Fibroblast of gingiva (primary cell): ENCODE results near the gene BACE2.
A peak's percentile ranks its signal among the peaks of the same experiment; 100 is the strongest.

Experiments used
- DNase-seq: peaks from one replicate; pipeline ENCODE4 v3.0.0-alpha.2; 2011; ENCODE audit warnings: low read depth

Gene BACE2

GRCh38 chr21:41215856-41216408, 48.0 kb downstream of the BACE2 start:
- DNase-seq, result no peak

GRCh38 chr21:41216486-41216885, 48.5 kb downstream of the BACE2 start:
- DNase-seq, result no peak

- DNase-seq, result no peak
Observed at GRCh38 chr21:41217671-41218385, 49.9 kb downstream of the BACE2 start.

- no peak for DNase-seq
Observed at GRCh38 chr21:41219498-41220207, 51.7 kb downstream of the BACE2 start.

GRCh38 chr21:41220208-41220733, 52.3 kb downstream of the BACE2 start:
- no peak for DNase-seq

GRCh38 chr21:41222247-41223068, 54.5 kb downstream of the BACE2 start:
- DNase-seq, result no peak

- no peak for DNase-seq
Observed at GRCh38 chr21:41226853-41227252, 58.9 kb downstream of the BACE2 start.

- DNase-seq, result no peak
Observed at GRCh38 chr21:41227357-41228005, 59.5 kb downstream of the BACE2 start.

- DNase-seq, result no peak
Observed at GRCh38 chr21:41228006-41228370, 60.0 kb downstream of the BACE2 start.

- no peak for DNase-seq
Observed at GRCh38 chr21:41228492-41228891, 60.5 kb downstream of the BACE2 start.

- no peak for DNase-seq
Observed at GRCh38 chr21:41228958-41229357, 61.0 kb downstream of the BACE2 start.

GRCh38 chr21:41229509-41230248, 61.7 kb downstream of the BACE2 start:
- no peak for DNase-seq

GRCh38 chr21:41230497-41230896, 62.5 kb downstream of the BACE2 start:
- DNase-seq, result no peak

- DNase-seq, result no peak
Observed at GRCh38 chr21:41231060-41231459, 63.1 kb downstream of the BACE2 start.

GRCh38 chr21:41232013-41232412, 64.1 kb downstream of the BACE2 start:
- DNase-seq, result no peak

GRCh38 chr21:41233916-41234315, 66.0 kb downstream of the BACE2 start:
- DNase-seq, result no peak

- DNase-seq, result no peak
Observed at GRCh38 chr21:41234569-41234968, 66.6 kb downstream of the BACE2 start.

GRCh38 chr21:41235201-41235600, 67.2 kb downstream of the BACE2 start:
- DNase-seq, result no peak

- no peak for DNase-seq
Observed at GRCh38 chr21:41236352-41236973, 68.5 kb downstream of the BACE2 start.

- peak; percentile 24 for DNase-seq
Observed at GRCh38 chr21:41238081-41238796, 70.3 kb downstream of the BACE2 start.
